ENCODE results near the gene PELI2. TPM values are rescaled to one million over a fixed set of nuclear protein-coding genes. Genes with fewer than 3 reads are reported as not detected.

The PELI2 gene
- total RNA-seq, 2 experiments from 2014 or later: 2.5 to 3.6 TPM

DNA sequence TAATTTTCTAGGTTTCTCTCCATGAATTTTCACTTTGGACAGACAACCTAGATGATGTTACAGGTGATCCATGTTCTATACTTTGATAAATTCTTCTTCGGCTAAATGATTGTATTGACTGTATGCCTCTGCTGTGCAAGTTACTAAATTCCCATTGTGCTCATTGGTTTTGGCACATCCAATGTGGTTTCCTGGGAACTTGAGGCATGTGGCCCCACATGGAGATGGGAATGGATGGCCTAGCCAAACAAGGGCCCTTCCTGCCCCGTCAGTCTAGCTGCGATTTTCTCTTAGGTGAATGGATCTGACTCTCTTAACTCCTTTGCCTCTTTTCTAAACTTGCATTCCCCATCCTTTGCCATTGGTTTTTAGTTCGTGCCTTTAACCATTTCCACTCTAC lies 186.2 kb downstream of the PELI2 start:
- POLR2A ChIA-PET: no interaction called here
- H3K27me3 Mint-ChIP-seq: no peaks in the 10 kb centered on the region
- H3K36me3 Mint-ChIP-seq (ENCODE audit: low read depth): no peaks in the 10 kb centered on the region
- H3K4me3 Mint-ChIP-seq: no peak overlapping the region
- H3K27ac Mint-ChIP-seq: no peak overlapping the region
- CTCF ChIA-PET: no interaction called here
- no peaks in the 10 kb centered on the region for H3K9me3 Mint-ChIP-seq
- DNase-seq: no peak
- no peaks in the 10 kb centered on the region for H3K4me1 Mint-ChIP-seq

DNA sequence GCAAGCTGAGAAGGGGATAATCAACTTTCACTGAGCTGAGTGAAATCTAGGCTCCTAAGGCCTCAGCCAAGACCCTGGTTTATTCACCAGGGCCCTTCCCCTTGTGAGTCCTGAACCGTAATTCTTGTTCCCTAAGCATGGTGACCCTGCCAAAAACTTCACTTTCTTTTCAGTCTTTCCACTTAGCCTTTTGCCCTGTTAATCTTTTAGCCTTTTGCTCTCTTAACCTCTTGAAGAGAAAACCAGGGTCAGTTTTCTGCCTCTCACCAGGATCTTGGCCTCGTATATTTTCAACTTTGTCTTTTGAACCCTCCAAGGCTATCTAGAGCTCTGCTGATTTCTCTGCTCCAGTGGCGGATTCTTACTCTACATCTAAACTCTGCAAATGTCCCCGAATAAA lies 191.0 kb downstream of the PELI2 start:
- Mint-ChIP-seq H3K27me3 (no peaks in the 10 kb centered on the region), H3K36me3 (ENCODE audit: low read depth) (no peaks in the 10 kb centered on the region), H3K4me3 (no peak overlapping the region), H3K27ac (no peak overlapping the region), H3K4me1 (no peaks in the 10 kb centered on the region), H3K9me3 (no peaks in the 10 kb centered on the region)
- ChIA-PET POLR2A (no interaction called here), CTCF (no interaction called here)
- DNase-seq: no peak

DNA sequence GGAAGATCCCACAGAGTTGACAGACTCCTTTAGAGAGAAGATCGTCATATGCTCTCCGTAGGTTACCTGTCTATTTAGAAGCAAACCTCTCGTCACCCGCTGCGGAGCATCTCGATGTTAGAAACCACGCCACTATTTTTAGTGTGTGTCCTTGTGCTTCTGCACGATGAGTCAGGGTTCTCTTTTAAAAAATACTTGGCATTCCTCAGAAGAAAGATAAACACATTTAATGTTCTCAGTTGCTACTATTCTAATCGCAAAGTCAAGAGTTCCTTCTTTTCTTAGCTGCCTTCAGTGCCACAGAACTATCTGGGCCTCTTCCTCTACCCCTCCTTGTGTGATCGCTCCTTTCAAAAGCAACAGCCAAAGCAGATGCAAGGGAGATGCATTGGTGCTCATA lies 192.4 kb downstream of the PELI2 start:
- POLR2A ChIA-PET: interaction anchor here (0.7 kb wide), 1 partner anchor 388 kb away, joined by 3 read pairs; no protein-coding TSS in a partner anchor
- no peak overlapping the region for H3K4me3 Mint-ChIP-seq
- no peaks in the 10 kb centered on the region for H3K36me3 Mint-ChIP-seq (ENCODE audit: low read depth)
- DNase-seq: no peak
- H3K4me1 Mint-ChIP-seq: no peaks in the 10 kb centered on the region
- no peaks in the 10 kb centered on the region for H3K9me3 Mint-ChIP-seq
- CTCF ChIA-PET: no interaction called here
- no peaks in the 10 kb centered on the region for H3K27me3 Mint-ChIP-seq
- H3K27ac Mint-ChIP-seq: no peak overlapping the region

DNA sequence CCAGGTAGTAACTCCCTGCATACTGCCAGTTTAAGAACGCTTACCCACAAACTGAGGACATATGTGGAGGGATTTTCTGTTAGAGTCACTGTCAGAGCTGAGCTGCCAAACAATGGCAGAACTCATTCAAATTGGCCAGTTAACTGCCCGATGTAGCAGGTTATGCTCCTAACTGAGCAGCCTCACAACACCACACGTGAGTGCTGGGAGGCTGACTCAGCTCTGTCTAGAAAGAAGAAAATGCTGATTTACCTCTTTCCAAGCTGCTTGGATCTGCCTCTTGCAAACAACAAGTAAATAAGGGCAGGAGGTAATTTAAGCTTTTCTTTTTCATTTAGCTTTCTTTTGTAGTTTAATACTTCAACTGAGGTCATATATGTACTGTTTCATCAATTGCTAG lies 195.6 kb downstream of the PELI2 start:
- CTCF ChIA-PET: interaction anchor here (0.6 to 1.2 kb wide), 2 partner anchors 11 to 155 kb away, joined by 3 read pairs; no protein-coding TSS in a partner anchor
- H3K27ac Mint-ChIP-seq: no peak overlapping the region
- POLR2A ChIA-PET: no interaction called here

DNA sequence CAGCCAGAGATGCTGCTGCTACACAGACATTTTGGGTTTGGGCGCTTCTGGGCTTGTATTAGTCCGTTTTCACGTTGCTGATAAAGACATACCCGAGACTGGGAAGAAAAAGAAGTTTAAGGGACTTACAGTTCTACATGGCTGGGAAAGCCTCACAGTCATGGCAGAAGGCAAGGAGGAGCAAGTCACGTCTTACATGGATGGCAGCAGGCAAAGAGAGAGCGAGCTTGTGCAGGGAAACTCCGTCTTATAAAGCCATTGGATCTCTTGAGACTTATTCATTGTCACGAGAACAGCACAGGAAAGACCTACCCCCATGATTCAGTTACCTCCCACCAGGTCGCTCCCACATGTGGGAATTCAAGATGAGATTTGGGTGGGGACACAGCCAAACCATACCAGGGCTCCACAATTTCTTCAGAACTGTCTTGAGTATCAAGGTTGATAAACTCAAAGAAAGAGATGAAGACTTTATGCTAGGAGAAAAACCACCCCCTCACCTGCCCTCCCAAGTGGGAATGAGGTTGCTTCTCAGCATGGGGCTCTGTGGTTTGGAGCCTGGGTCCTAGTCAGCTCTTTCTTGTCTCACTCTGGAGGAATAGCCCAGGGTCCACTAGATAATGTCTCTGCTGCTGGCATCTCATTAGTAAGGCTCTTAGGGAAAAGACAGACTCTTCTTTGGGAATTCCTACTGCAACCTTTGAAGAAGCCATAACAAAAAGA lies 200.3 kb downstream of the PELI2 start:
- peaks cover under 1% of the 10 kb centered on the region for H3K27me3 Mint-ChIP-seq
- H3K9me3 Mint-ChIP-seq: no peaks in the 10 kb centered on the region
- no peak overlapping the region for H3K27ac Mint-ChIP-seq
- no peak overlapping the region for H3K4me3 Mint-ChIP-seq
- ChIA-PET POLR2A (no interaction called here), CTCF (no interaction called here)
- no peak for DNase-seq
- no peaks in the 10 kb centered on the region for H3K36me3 Mint-ChIP-seq (ENCODE audit: low read depth)
- H3K4me1 Mint-ChIP-seq: no peaks in the 10 kb centered on the region

More for the DNA sequence above, 195.6 kb downstream of the PELI2 start:
- Mint-ChIP-seq H3K4me3 (no peak overlapping the region), H3K36me3 (ENCODE audit: low read depth) (no peaks in the 10 kb centered on the region), H3K27me3 (no peaks in the 10 kb centered on the region), H3K9me3 (no peaks in the 10 kb centered on the region), H3K4me1 (no peaks in the 10 kb centered on the region)
- no peak for DNase-seq

DNA sequence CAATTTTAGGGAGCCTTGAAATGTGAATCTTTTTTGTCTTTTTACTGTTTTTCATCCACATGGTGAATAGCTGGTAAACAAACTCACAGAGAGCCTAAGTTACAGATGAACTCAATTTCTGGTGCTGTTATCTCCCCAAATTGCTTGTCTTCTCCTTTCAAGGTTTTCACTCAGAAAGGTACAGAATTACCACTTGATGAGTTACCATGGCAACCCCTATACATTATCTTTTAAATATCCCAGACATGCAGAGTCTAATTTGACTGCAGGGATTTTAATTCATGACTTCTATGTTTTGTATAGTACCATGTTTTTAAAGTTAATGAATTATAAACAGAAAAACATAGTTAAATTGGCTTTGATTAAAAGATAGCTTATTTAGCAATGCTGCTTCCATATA lies 203.7 kb downstream of the PELI2 start:
- POLR2A ChIA-PET: no interaction called here
- Mint-ChIP-seq H3K27me3 (peaks cover 2% of the 10 kb centered on the region), H3K27ac (no peak overlapping the region), H3K36me3 (ENCODE audit: low read depth) (no peaks in the 10 kb centered on the region), H3K4me3 (no peak overlapping the region), H3K9me3 (no peaks in the 10 kb centered on the region), H3K4me1 (no peaks in the 10 kb centered on the region)
- DNase-seq: no peak
- CTCF ChIA-PET: no interaction called here

DNA sequence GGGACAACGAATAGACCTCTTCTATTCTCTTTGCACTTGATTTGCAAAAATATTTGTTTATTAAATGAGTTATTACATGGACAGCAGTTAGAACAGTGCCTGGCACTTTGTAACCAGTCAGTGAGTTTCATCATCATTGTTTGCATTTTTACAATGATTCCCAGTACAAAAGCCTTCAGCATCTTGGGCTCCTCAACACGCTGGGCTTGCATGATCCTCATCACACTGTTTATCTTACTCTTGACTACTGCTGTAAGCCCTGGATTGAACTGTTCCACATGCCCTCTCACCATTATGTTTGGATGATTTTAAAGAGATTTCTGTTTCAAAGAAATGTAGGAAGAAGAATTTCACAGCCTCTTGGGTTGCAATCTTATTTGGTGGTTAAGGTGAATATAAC lies 204.3 kb downstream of the PELI2 start:
- POLR2A ChIA-PET: no interaction called here
- CTCF ChIA-PET: interaction anchor here (1.0 kb wide), 1 partner anchor 18 kb away, joined by 3 read pairs; no protein-coding TSS in a partner anchor
- no peaks in the 10 kb centered on the region for H3K9me3 Mint-ChIP-seq
- H3K4me1 Mint-ChIP-seq: no peaks in the 10 kb centered on the region
- no peaks in the 10 kb centered on the region for H3K36me3 Mint-ChIP-seq (ENCODE audit: low read depth)
- no peak overlapping the region for H3K27ac Mint-ChIP-seq
- peaks cover 2% of the 10 kb centered on the region for H3K27me3 Mint-ChIP-seq
- DNase-seq: no peak
- H3K4me3 Mint-ChIP-seq: no peak overlapping the region

DNA sequence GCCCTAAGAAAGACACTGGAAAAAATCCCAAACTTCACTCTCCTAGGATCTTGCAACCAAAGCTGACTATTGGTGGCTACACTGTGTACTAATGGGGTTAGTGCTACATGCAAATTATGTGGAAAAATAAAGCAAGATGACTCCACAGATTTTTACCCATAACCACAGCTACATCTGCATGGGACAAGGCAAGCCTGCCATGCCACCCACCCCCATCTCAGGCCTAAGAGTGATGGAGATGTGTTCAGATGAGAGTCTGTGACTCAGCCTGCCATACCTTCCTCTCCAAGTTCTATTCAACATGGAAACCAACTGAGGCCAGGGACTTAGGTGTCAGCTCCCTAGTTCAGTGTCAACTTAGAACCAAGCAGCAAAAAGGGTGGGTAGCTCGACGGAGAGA lies 206.2 kb downstream of the PELI2 start:
- CTCF ChIA-PET: interaction anchor here (0.6 to 1.5 kb wide), 5 partner anchors 11 to 366 kb away, joined by 3 to 4 read pairs (median 3); no protein-coding TSS in a partner anchor
- Mint-ChIP-seq H3K27me3 (peaks cover 2% of the 10 kb centered on the region), H3K27ac (no peak overlapping the region), H3K36me3 (ENCODE audit: low read depth) (no peaks in the 10 kb centered on the region), H3K4me3 (no peak overlapping the region), H3K4me1 (no peaks in the 10 kb centered on the region), H3K9me3 (no peaks in the 10 kb centered on the region)
- DNase-seq: no peak
- POLR2A ChIA-PET: no interaction called here

DNA sequence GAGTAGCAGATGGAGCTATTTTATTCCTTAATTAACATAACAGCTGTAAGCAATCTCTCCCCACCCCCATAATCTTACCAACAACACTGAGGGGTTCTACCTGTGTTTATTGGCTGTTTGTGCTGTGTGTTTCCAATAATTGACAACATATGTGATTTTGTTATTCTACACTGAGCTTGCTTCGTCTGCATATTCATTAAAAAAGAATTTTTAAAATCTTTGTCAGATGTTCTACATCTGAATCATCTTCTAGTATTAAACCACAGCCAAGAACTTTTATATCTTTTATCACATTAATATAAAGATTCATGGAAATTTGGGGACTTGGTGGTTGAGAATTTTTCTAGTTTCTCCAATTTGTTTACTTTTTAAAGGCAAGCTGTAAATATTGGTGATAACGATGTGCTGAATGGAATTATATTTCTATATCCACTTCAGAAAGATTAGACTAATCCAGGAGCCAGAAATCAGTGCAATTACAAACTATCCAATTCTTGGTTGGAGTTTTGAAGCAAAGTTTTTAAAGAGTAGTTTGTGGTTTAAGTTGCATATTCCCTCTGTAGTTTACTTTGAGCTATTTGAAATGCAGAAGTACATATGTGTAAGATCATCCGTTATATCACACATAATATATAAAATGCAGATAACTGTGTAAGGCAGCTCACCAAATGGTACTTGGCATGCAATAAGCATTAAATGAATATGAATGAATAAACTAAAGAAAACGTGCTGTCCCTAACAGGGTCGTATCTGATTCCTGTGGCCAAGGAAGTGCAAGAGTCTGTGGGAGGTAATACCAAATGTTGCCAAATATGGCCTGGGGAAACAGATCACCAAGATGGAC lies 206.9 kb downstream of the PELI2 start:
- ChIA-PET POLR2A (no interaction called here), CTCF (interaction anchor here (0.6 to 1.5 kb wide), 6 partner anchors 8 to 366 kb away, joined by 3 to 4 read pairs (median 3); no protein-coding TSS in a partner anchor)
- Mint-ChIP-seq H3K36me3 (ENCODE audit: low read depth) (no peaks in the 10 kb centered on the region), H3K27me3 (peaks cover 2% of the 10 kb centered on the region), H3K27ac (no peak overlapping the region), H3K4me3 (no peak overlapping the region), H3K4me1 (no peaks in the 10 kb centered on the region), H3K9me3 (no peaks in the 10 kb centered on the region)
- DNase-seq: no peak

DNA sequence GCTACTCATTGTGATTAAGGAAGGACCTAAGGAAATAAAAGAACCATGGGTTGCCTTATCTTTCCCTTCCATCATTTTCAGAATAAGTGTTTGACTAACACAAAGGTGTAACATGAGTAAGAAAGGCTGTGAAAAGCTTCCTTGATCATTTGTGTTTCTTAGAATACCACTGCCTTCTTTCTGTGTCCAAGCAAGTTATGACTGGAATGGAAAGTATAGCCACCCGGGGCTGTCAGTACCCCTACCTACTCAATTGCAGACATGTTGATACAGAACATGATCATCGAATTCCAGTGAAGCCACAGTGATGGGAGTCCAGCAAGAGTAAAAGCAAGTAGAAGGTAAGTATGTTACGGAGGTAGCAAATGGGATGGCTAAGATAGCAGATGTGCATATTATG lies 209.8 kb downstream of the PELI2 start:
- Mint-ChIP-seq H3K27me3 (peaks cover 2% of the 10 kb centered on the region), H3K36me3 (ENCODE audit: low read depth) (no peaks in the 10 kb centered on the region), H3K9me3 (no peaks in the 10 kb centered on the region), H3K4me1 (peaks cover 6% of the 10 kb centered on the region), H3K4me3 (no peak overlapping the region), H3K27ac (no peak overlapping the region)
- POLR2A ChIA-PET: no interaction called here
- no peak for DNase-seq
- CTCF ChIA-PET: interaction anchor here (1.9 kb wide), 1 partner anchor 12 kb away, joined by 7 read pairs; no protein-coding TSS in a partner anchor

DNA sequence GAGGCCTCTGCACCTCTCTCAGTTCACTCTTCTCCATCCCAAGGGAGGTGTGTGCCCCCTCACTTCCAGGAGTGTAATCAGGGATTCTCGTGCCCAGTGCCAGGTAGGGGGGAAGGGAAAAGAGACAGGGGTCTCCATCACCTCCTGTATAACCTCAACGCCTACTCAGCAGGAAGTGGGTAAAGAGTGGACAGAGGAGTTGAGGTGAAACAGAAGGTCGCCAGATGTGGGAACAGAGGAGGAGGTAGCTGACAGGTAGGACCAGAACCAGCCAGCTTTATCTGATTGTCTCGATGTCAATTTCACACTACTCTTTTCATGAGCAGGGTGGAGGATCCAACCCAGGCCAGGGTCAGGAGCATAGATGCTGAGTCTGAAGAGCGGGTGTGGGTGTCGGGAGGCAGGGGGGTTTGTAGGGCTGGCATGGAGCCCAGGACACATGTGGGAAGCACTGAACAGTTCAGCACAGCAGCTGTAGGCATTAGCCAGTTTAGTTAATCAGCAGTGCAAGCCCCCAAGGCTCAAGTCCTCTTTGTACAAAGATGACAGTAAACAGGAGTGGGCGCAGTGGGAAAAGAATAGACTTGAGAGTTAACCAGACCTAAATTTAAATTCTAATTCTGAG lies 213.5 kb downstream of the PELI2 start:
- no peak overlapping the region for H3K4me3 Mint-ChIP-seq
- no peaks in the 10 kb centered on the region for H3K27me3 Mint-ChIP-seq
- no peaks in the 10 kb centered on the region for H3K9me3 Mint-ChIP-seq
- DNase-seq: no peak
- no peak overlapping the region for H3K27ac Mint-ChIP-seq
- ChIA-PET CTCF (no interaction called here), POLR2A (no interaction called here)
- H3K36me3 Mint-ChIP-seq (ENCODE audit: low read depth): no peaks in the 10 kb centered on the region
- H3K4me1 Mint-ChIP-seq: peaks cover 14% of the 10 kb centered on the region

DNA sequence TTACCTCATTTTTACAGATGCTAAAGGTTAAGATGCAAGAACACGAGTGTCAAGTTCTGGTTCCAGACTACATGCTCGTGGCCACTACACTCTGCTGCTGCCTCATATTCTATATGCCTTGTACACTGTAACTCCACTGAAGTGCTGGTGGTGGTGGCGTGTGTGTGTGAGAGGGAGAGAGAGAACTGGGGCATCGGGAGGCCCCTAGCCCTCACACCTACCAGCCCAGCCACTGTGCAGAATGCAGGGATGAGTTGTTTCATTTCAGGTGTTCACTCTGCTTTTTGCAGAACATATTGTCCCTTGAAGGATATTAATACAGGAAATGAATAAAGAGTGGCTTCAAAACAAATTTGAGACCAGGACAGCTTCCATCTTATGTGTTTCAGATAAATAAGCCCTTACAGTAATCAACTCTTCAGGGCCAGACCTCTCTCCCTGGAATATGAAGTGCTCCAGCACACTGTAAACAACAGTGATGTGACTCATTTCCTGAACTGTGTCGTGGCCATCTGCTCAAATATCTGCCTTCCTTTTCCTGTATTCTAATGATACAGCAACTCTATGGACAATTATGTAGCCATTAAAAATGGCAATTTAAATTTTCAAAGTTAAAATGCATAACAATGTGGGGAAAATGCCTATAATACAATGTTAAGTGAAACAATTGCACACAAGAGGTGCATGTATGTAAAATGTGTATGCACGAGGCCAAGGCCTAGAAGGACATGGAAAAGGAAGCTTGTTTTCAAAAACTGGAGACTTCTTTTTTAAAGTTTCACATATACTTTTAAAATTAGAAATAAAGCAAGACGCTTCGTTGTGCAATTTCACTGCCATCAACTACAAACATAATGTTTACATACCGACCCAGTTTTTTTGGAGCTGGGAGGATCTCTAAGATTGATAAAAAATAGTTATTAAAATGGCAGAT lies 215.4 kb downstream of the PELI2 start:
- no peaks in the 10 kb centered on the region for H3K36me3 Mint-ChIP-seq (ENCODE audit: low read depth)
- CTCF ChIA-PET: interaction anchor here (0.6 kb wide), 1 partner anchor 1065 kb away, joined by 3 read pairs; no protein-coding TSS in a partner anchor
- peaks cover 14% of the 10 kb centered on the region for H3K4me1 Mint-ChIP-seq
- H3K27ac Mint-ChIP-seq: peak overlapping the region; percentile 2
- no peaks in the 10 kb centered on the region for H3K9me3 Mint-ChIP-seq
- DNase-seq: no peak
- POLR2A ChIA-PET: no interaction called here
- H3K4me3 Mint-ChIP-seq: no peak overlapping the region
- no peaks in the 10 kb centered on the region for H3K27me3 Mint-ChIP-seq

Measured in activated CD4-positive, alpha-beta T cell treated with anti-CD3 and anti-CD28 coated beads, Interleukin-2, amount 10 ng/mL, durations not matched to agents 7 days and 5 days (primary cell).